ENCODE data around the gene TFDP1.
"Not testable (repeated sequence)": the region's sequence is repeated elsewhere in the genome, so short reads cannot be mapped to it uniquely, and the experiment has no call there.

Gene TFDP1

GRCh38 chr13:113616991-113617749, 32.6 kb downstream of the TFDP1 start:
- no peak for DNase-seq (ENCODE audit: low read depth in 2 of 2)

GRCh38 chr13:113617961-113618360, 33.4 kb downstream of the TFDP1 start:
- DNase-seq (ENCODE audit: low read depth in 2 of 2) = no peak

- no peak for DNase-seq (ENCODE audit: low read depth in 2 of 2)
Observed at GRCh38 chr13:113618455-113618854, 33.9 kb downstream of the TFDP1 start.

- DNase-seq (ENCODE audit: low read depth in 2 of 2) = no peak
Observed at GRCh38 chr13:113620036-113620796, 35.7 kb downstream of the TFDP1 start.

- no peak for DNase-seq (ENCODE audit: low read depth in 2 of 2)
Observed at GRCh38 chr13:113621046-113621445, 36.5 kb downstream of the TFDP1 start.

GRCh38 chr13:113621498-113621897, 36.9 kb downstream of the TFDP1 start:
- not testable (repeated sequence) for DNase-seq (ENCODE audit: low read depth in 2 of 2)

- not testable (repeated sequence) for DNase-seq (ENCODE audit: low read depth in 2 of 2)
Observed at GRCh38 chr13:113621986-113622550, 37.5 kb downstream of the TFDP1 start.

- DNase-seq (ENCODE audit: low read depth in 2 of 2) = no peak
Observed at GRCh38 chr13:113622791-113623490, 38.4 kb downstream of the TFDP1 start.

GRCh38 chr13:113623491-113624234, 39.1 kb downstream of the TFDP1 start:
- no peak for DNase-seq (ENCODE audit: low read depth in 2 of 2)

- no peak for DNase-seq (ENCODE audit: low read depth in 2 of 2)
Observed at GRCh38 chr13:113624235-113624587, 39.7 kb downstream of the TFDP1 start.

- DNase-seq (ENCODE audit: low read depth in 2 of 2) = not testable (repeated sequence)
Observed at GRCh38 chr13:113624640-113625304, 40.2 kb downstream of the TFDP1 start.

- DNase-seq (ENCODE audit: low read depth in 2 of 2) = no peak
Observed at GRCh38 chr13:113625965-113626721, 41.6 kb downstream of the TFDP1 start.

GRCh38 chr13:113627136-113627535, 42.6 kb downstream of the TFDP1 start:
- DNase-seq (ENCODE audit: low read depth in 2 of 2) = no peak

- no peak for DNase-seq (ENCODE audit: low read depth in 2 of 2)
Observed at GRCh38 chr13:113628291-113629270, 44.0 kb downstream of the TFDP1 start.

- no peak for DNase-seq (ENCODE audit: low read depth in 2 of 2)
Observed at GRCh38 chr13:113629866-113630265, 45.3 kb downstream of the TFDP1 start.

GRCh38 chr13:113630296-113630695, 45.7 kb downstream of the TFDP1 start:
- DNase-seq (ENCODE audit: low read depth in 2 of 2) = no peak

GRCh38 chr13:113630804-113631203, 46.3 kb downstream of the TFDP1 start:
- DNase-seq (ENCODE audit: low read depth in 2 of 2) = no peak

- DNase-seq (ENCODE audit: low read depth in 2 of 2) = no peak
Observed at GRCh38 chr13:113631341-113632095, 47.0 kb downstream of the TFDP1 start.
